ENCODE measurements around the gene ADAMTS1.
"Not testable (repeated sequence)": the region's sequence is repeated elsewhere in the genome, so short reads cannot be mapped to it uniquely, and the experiment has no call there.

ADAMTS1 gene

DNA sequence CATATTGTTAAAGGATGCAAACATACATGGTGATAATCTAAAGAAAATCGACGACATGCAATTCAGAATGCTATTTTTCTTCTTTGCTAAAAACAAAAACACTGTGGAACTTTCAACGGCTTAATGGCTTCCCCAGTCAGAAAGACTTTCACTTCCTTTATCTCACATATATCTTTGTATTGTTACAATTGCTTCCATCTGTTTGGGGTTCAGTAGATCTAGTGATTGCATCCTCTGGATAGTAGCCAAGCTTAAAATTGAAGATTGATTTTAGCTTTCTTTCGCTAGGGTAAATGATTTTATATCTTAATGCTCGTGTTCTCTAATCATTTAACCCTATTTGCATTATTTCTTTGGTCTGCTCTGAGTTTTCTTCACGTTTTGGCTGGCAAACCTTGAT, 31.8 kb upstream of the ADAMTS1 start:
- H3K4me3 ChIP-seq (ENCODE audit: low read depth, low read length) = no peak overlapping the region
- H3K4me1 ChIP-seq (ENCODE audit: control insufficient read depth in 1 of 2, insufficient read depth in 2 of 2, low read length in 2 of 2) = no peaks in the 10 kb centered on the region
- no peak for DNase-seq
- no peak overlapping the region for H3K9ac ChIP-seq (ENCODE audit: low read length)
- WGBS (ENCODE audit: extremely low coverage, insufficient coverage, insufficient read length) = no CpG with 5 or more reads among the region's 6 CpGs
- H3K9me3 ChIP-seq (ENCODE audit: insufficient read depth, low read depth, low read length) = peaks cover under 1% of the 10 kb centered on the region
- no peak overlapping the region for H3K18ac ChIP-seq (ENCODE audit: low read length)
- no peak overlapping the region for H2AFZ ChIP-seq (ENCODE audit: insufficient read depth, low read length, poor library complexity)
- H3K27ac ChIP-seq (ENCODE audit: low read depth, low read length) = no peak overlapping the region
- H3K79me2 ChIP-seq (ENCODE audit: control insufficient read depth, insufficient read depth, low read length, poor library complexity) = no peaks in the 10 kb centered on the region
- H3K4ac ChIP-seq (ENCODE audit: low read depth, low read length) = no peak overlapping the region
- H3K23ac ChIP-seq (ENCODE audit: low read length) = no peak overlapping the region
- no peaks in the 10 kb centered on the region for H3K79me1 ChIP-seq (ENCODE audit: low read length)
- no peak overlapping the region for H3K14ac ChIP-seq (ENCODE audit: low read length)
- no peak overlapping the region for H2BK120ac ChIP-seq (ENCODE audit: insufficient read depth, low read length, poor library complexity)
- no peak overlapping the region for H2BK12ac ChIP-seq (ENCODE audit: low read length)
- H4K91ac ChIP-seq (ENCODE audit: low read depth, low read length) = no peak overlapping the region
- H3K36me3 ChIP-seq (ENCODE audit: control insufficient read depth in 1 of 2, insufficient read depth in 2 of 2, low read length in 2 of 2) = no peaks in the 10 kb centered on the region
- H4K8ac ChIP-seq (ENCODE audit: low read depth, low read length) = no peak overlapping the region
- H3K27me3 ChIP-seq (ENCODE audit: insufficient read depth, low read length) = no peaks in the 10 kb centered on the region
- H3K4me2 ChIP-seq (ENCODE audit: low read length) = no peak overlapping the region
- no peak overlapping the region for H4K12ac ChIP-seq (ENCODE audit: low read depth, low read length)
- H2BK5ac ChIP-seq (ENCODE audit: low read depth, low read length, poor library complexity) = no peak overlapping the region
- no peak overlapping the region for H2AK5ac ChIP-seq (ENCODE audit: low read length)

DNA sequence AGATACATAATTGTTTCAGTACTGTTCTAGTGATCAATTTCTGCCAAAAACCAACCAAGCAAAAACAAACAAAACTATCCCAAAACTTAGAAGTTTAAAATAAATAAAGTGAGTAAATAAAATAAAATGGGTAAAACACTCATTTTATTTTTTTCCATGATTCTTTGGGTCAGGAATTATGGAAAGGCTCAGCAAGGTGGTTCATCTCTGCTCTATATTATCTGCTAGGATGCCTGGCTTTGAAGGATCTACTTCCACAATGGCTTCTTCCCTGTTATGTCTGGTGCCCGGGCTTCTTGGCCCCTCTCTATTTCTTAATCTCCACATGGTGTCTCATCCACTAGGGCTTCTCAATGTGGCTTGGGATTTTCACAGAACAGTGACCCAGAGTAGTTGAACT, 29.1 kb upstream of the ADAMTS1 start:
- no CpG with 5 or more reads among the region's 1 CpG for WGBS (ENCODE audit: extremely low coverage, insufficient coverage, insufficient read length)
- Histone ChIP-seq H3K4me2 (ENCODE audit: low read length) (no peak overlapping the region), H3K36me3 (ENCODE audit: control insufficient read depth in 1 of 2, insufficient read depth in 2 of 2, low read length in 2 of 2) (no peaks in the 10 kb centered on the region)

DNA sequence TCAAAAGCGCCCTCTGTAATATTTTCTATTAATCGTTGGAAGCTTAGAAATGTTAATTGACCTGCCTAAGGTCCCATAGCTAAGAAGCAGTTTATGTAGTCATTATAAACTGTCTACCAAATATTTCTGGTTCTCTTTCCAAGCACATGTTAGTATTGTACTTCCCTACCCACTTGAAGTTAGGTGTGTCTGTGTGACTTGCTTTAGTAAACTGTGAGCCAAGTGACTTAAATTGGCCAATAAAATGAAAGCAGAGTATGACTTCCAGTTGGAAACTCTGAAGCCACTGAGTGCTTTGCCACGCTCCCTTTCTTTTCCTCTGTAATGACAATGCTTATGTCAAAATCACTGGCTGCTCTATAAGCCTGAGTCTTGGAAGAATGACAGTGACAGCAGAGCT, 20.6 kb upstream of the ADAMTS1 start:
- no CpG with 5 or more reads among the region's 3 CpGs for WGBS (ENCODE audit: extremely low coverage, insufficient coverage, insufficient read length)
- Histone ChIP-seq H3K4ac (ENCODE audit: low read depth, low read length) (no peak overlapping the region), H3K4me2 (ENCODE audit: low read length) (no peak overlapping the region), H3K36me3 (ENCODE audit: control insufficient read depth in 1 of 2, insufficient read depth in 2 of 2, low read length in 2 of 2) (no peaks in the 10 kb centered on the region), H3K27me3 (ENCODE audit: insufficient read depth, low read length) (no peaks in the 10 kb centered on the region), H2BK5ac (ENCODE audit: low read depth, low read length, poor library complexity) (no peak overlapping the region), H4K12ac (ENCODE audit: low read depth, low read length) (no peak overlapping the region), H3K4me3 (ENCODE audit: low read depth, low read length) (no peak overlapping the region), H3K18ac (ENCODE audit: low read length) (no peak overlapping the region), H3K79me2 (ENCODE audit: control insufficient read depth, insufficient read depth, low read length, poor library complexity) (no peaks in the 10 kb centered on the region), H3K4me1 (ENCODE audit: control insufficient read depth in 1 of 2, insufficient read depth in 2 of 2, low read length in 2 of 2) (no peaks in the 10 kb centered on the region), H4K91ac (ENCODE audit: low read depth, low read length) (no peak overlapping the region), H3K14ac (ENCODE audit: low read length) (no peak overlapping the region), H4K8ac (ENCODE audit: low read depth, low read length) (no peak overlapping the region), H2AFZ (ENCODE audit: insufficient read depth, low read length, poor library complexity) (no peak overlapping the region), H3K23ac (ENCODE audit: low read length) (no peak overlapping the region), H2BK120ac (ENCODE audit: insufficient read depth, low read length, poor library complexity) (no peak overlapping the region), H2AK5ac (ENCODE audit: low read length) (no peak overlapping the region), H3K9me3 (ENCODE audit: insufficient read depth, low read depth, low read length) (no peaks in the 10 kb centered on the region), H3K27ac (ENCODE audit: low read depth, low read length) (no peak overlapping the region), H3K79me1 (ENCODE audit: low read length) (no peaks in the 10 kb centered on the region), H3K9ac (ENCODE audit: low read length) (no peak overlapping the region), H2BK12ac (ENCODE audit: low read length) (no peak overlapping the region)
- DNase-seq = no peak

More for the DNA sequence above, 29.1 kb upstream of the ADAMTS1 start:
- Histone ChIP-seq H3K9ac (ENCODE audit: low read length) (no peak overlapping the region), H3K27me3 (ENCODE audit: insufficient read depth, low read length) (no peaks in the 10 kb centered on the region), H3K14ac (ENCODE audit: low read length) (no peak overlapping the region), H2AK5ac (ENCODE audit: low read length) (no peak overlapping the region), H3K4me3 (ENCODE audit: low read depth, low read length) (no peak overlapping the region), H3K4ac (ENCODE audit: low read depth, low read length) (no peak overlapping the region), H3K4me1 (ENCODE audit: control insufficient read depth in 1 of 2, insufficient read depth in 2 of 2, low read length in 2 of 2) (no peaks in the 10 kb centered on the region), H4K91ac (ENCODE audit: low read depth, low read length) (no peak overlapping the region), H4K8ac (ENCODE audit: low read depth, low read length) (no peak overlapping the region), H4K12ac (ENCODE audit: low read depth, low read length) (no peak overlapping the region), H3K79me1 (ENCODE audit: low read length) (no peaks in the 10 kb centered on the region), H3K79me2 (ENCODE audit: control insufficient read depth, insufficient read depth, low read length, poor library complexity) (no peaks in the 10 kb centered on the region), H2BK5ac (ENCODE audit: low read depth, low read length, poor library complexity) (no peak overlapping the region), H2BK120ac (ENCODE audit: insufficient read depth, low read length, poor library complexity) (no peak overlapping the region), H2AFZ (ENCODE audit: insufficient read depth, low read length, poor library complexity) (no peak overlapping the region), H2BK12ac (ENCODE audit: low read length) (no peak overlapping the region), H3K9me3 (ENCODE audit: insufficient read depth, low read depth, low read length) (peaks cover 2% of the 10 kb centered on the region), H3K18ac (ENCODE audit: low read length) (no peak overlapping the region), H3K23ac (ENCODE audit: low read length) (no peak overlapping the region), H3K27ac (ENCODE audit: low read depth, low read length) (no peak overlapping the region)
- DNase-seq = no peak

DNA sequence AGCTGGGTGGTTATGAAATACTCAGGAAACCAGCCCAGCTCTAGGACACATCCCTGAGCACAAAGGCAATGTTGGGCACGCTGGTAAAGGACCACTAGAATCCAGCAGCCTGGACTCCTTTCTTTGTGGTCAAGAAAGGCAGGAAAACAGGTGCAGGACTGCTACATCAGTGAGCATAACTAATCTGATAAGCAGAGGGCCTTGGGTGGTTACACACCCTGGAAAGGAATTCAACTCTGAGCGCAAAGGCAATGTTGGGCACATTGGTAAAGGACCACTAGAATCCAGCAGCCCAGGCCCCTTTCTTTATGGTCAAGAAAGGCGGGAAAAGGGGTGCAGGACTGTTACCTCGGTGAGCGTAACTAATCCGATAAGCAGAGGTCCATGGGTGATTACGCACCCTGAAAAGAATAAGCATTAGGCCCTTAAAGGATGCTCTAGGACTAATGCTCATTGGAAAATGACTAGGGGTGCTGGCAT, 11.7 kb upstream of the ADAMTS1 start:
- H2BK120ac ChIP-seq (ENCODE audit: insufficient read depth, low read length, poor library complexity); H3K4me2 ChIP-seq (ENCODE audit: low read length); H2AFZ ChIP-seq (ENCODE audit: insufficient read depth, low read length, poor library complexity); H3K4me3 ChIP-seq (ENCODE audit: low read depth, low read length); H2AK5ac ChIP-seq (ENCODE audit: low read length); H3K36me3 ChIP-seq (ENCODE audit: control insufficient read depth in 1 of 2, insufficient read depth in 2 of 2, low read length in 2 of 2); H3K14ac ChIP-seq (ENCODE audit: low read length); H3K4me1 ChIP-seq (ENCODE audit: control insufficient read depth in 1 of 2, insufficient read depth in 2 of 2, low read length in 2 of 2); H4K91ac ChIP-seq (ENCODE audit: low read depth, low read length); H3K9me3 ChIP-seq (ENCODE audit: insufficient read depth, low read depth, low read length); H3K18ac ChIP-seq (ENCODE audit: low read length); H3K79me1 ChIP-seq (ENCODE audit: low read length); H3K27me3 ChIP-seq (ENCODE audit: insufficient read depth, low read length); H2BK5ac ChIP-seq (ENCODE audit: low read depth, low read length, poor library complexity); H2BK12ac ChIP-seq (ENCODE audit: low read length); H3K79me2 ChIP-seq (ENCODE audit: control insufficient read depth, insufficient read depth, low read length, poor library complexity); H3K27ac ChIP-seq (ENCODE audit: low read depth, low read length); H3K4ac ChIP-seq (ENCODE audit: low read depth, low read length); H3K23ac ChIP-seq (ENCODE audit: low read length); H4K8ac ChIP-seq (ENCODE audit: low read depth, low read length); H3K9ac ChIP-seq (ENCODE audit: low read length); H4K12ac ChIP-seq (ENCODE audit: low read depth, low read length); DNase-seq: not testable (repeated sequence)
- WGBS (ENCODE audit: extremely low coverage, insufficient coverage, insufficient read length) = no CpG with 5 or more reads among the region's 7 CpGs

All from trophoblast cell (in vitro differentiated cells and primary cell).